GM19468 (cell line): ENCODE data around the gene TTC9.

ENCODE experiments used
- ATAC-seq: cut with Tn5 transposase; IDR thresholded peaks from one replicate; pipeline ENCODE4 v1.9.1; 2021; ENCODE audit warnings: mild to moderate bottlenecking, moderate library complexity, moderate number of reproducible peaks; ENCODE audit not compliant: unreplicated experiment; ENCODE audit errors: extremely low read depth

TTC9 gene

DNA sequence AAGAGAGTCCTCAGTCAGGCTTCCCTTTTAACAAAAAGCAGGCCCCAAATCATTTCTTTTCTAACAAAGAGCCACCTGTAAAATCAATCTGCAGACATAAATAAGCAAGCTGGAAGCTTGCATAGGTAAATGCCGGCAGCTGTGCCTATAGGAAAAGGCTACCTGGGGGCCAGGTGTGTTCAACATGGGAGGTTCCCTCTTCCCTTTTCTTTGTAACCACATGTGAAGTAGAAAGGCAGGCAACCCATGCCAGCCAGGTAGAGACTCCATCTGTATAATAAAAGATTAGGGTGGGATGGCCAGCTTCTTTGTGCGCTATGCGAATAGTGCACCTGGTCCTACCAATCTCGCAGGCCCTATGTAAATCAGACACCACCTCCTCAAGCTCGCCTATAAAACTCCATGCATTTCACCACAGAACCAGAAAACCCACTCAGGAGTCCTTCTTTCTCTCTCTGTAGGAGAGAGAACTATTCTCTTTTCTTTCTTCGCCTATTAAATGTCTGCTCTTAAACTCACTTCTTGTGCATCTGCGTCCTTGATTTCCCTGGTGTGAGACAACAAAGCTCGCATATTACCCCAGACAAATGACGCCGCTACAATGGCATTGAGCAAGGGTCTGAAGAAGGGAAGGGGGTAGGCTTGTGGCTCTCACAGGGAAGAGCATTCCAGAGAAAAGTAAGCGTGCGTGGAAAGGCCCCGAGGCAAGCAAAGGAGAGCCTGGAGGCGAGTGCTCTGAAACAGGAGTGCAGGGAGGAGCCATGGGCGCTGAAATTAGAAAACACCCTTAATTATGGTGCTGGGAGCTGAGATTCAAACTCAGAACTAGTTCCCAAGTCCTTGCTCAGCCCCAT lies 67.2 kb downstream of the TTC9 start:
- no peak for ATAC-seq

DNA sequence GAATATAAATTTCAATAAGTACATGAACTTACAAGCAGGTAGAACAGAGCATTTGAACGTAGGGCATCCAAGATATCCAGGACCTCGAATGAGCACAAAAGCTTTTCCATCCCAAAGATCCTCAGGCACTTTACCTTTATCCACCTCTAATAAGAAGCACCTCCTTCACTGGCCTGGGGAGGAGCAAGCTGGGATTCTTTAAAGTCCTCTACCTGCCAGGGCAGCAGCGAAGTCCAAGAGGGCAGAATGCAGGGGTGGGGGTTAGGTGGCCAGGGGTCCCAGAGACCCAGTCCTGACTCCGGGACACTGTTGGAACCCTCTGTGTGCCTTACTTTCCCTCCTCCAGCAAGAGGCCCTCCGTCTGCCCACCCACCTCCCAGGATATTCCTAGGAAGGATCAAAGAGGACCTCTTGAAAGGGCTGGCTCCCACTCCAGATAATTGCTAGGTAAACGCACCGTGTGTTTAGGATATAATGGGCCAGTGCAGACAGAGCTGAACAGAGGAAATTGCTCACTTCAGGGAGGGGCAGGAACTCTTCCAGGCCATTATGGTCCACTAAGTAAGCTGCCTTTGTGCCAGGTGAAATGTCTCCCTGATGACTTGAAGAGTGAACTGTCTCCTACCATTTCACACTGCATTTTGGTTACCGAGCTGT lies 68.1 kb downstream of the TTC9 start:
- no peak for ATAC-seq

DNA sequence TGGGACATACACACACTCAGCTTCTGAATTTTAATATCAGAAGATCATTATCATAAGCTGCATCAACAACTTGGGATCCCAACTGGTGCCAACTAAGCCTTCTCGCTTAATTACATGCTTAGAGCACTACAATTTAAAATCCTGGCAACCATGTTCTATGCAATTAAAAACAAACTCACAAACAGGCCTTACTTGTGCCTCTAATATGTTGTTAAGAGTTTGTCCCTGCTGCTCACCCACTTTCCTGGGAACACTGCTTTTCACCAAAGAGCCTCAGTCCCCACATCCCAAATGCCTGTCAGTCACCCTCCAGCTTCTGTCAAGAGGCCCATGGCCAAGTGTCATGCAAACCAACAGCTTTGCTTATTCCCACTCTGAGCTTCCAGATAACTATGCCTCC lies 69.7 kb downstream of the TTC9 start:
- ATAC-seq, result no peak

DNA sequence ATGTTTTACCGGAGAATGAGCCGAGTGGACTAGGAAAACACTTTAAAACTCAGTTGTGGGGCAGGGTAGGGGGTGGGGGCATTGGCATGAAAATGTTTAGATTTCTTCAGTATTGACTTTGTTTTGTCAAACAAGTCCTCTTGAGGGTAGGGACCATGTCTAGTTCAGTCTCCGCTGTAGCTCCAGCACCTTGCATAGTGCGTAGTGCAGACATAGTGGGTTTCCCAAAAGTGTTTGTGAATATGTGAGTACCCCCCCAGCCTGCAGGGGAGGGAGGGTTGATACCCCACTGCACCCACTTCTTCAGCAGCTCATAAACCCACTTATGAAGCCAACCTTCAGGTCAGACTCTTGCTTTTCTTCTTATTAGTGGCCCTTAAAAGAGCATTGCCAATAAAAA lies 71.4 kb downstream of the TTC9 start:
- ATAC-seq, result no peak

DNA sequence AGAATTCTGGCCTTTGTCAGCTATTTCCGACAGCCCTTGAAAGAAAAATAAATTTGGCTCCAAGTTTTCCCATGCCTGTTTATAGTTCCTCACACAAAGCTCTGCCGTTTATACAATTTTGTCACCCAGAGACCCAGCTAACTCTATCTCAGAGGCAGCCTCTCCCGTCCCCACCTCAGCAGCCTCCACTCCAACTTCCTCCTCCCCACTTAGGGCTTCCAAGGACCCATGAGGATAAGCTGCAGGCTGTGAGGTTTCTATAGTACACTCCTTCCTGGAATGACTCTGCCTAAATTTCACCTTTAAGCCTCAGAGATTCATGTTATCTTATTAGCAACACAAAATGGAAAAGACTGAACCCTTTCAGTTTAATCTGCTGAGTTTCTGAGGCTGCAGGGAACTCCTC lies 71.8 kb downstream of the TTC9 start:
- no peak for ATAC-seq

DNA sequence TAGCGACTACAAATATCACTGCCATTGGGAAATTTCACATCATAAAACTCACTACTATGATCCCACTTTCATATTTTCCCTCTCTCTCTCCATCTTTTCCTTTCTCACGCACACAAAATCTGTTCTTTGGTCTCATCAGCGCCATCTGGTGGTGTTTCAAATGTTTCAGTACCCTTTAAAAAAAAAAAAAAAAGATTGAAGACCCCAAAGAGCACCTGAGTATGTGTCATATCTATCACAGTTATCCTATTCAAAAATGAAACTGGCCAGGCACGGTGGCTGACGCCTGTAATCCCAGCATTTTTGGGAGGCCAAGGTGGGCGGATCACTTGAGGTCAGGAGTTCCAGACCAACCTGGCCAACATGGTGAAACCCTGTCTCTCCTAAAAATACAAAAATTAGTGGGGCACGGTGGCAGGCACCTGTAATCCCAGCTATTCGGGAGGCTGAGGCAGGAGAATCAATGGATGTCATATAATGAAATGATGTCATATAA lies 72.4 kb downstream of the TTC9 start:
- no peak for ATAC-seq

DNA sequence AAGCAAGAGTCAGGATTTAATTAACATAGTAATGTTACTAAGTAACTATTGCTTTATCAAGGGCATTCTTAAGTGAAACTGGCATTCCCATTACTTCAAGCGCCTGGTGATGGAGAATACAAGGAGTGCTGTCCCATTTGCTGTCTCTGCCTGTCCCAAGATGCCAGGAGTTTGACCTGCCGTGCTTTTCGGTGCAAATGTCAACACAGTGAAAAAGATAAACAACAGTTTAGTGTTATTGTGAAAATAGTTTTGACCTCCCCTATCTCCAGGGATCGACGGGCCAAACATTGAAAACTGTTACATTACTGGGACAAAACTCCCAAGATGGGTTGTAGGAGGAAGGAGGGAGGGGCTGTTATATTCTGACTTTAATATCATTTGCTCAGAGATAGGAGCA lies 74.8 kb downstream of the TTC9 start:
- ATAC-seq, result no peak

DNA sequence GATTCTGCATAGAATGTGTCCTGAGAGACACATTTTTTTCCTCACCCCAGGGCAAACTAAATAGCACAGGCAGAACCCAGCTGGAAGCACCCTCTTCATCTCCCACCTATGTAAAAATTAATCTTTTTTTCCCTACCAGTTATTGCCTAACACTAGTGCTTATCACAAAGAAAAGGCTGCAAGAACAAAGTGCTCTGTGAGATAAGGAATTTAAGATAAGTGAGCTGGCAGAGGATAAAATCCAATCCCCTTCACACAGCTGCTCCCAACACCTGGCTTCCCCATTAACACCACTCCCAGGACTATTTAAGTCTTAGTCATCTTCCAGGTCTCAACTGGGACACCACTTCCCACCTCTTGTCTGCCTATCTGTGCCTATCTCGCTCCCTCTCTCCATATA lies 75.2 kb downstream of the TTC9 start:
- no peak for ATAC-seq

DNA sequence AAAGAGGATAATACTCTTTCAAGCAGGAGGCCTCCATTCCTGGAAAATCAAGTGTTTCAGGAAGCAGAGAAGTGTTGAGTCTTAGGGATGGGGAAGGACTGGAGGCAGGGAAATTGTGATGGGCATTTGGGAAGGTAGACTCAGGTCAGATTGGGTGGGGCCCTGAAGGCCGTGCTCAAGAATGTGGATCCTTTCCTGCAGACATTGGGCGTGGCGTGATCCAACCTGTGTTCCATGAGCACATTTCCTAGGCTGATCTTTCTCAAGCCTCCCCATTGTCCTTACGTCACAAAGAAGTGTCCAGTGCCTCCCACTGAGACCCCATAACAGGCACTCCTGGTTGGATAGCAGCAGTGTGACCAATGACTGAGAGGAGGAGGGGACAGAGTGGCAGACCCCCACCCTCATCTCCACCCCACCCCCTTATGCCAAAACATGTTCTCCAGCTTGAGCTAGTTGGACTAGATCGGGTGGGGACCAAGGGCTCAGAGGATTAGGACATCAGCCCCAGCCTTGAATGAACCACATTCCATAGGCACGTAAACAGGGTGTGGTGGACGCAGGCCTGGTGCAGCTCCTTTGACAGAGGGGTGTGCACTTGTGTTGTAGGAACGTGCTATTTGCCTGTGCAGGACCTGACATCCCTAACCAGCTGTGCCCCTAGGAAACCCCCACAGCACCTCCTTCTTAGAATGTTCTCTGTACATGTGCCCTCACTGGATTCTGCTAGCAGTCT lies 76.8 kb downstream of the TTC9 start:
- ATAC-seq, result no peak

DNA sequence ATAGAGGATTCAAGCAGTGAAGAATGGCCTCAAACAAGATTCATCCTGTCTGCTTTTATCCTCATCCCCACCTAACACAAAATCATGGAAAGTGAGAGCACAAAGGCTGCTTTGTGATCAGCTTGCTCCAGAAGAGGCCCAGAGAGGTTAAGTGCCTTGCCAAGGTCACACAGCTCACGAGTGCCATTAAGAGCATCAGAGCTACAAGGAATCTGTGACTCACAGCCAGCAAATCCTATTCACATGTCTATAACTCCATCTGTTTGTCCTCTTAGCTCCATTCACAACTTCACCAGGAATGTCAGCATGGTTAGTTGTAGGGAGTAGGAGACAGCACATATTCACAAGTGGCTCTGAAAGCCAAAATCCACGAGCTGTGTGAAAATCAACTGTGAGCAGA lies 79.8 kb downstream of the TTC9 start:
- ATAC-seq, result no peak

DNA sequence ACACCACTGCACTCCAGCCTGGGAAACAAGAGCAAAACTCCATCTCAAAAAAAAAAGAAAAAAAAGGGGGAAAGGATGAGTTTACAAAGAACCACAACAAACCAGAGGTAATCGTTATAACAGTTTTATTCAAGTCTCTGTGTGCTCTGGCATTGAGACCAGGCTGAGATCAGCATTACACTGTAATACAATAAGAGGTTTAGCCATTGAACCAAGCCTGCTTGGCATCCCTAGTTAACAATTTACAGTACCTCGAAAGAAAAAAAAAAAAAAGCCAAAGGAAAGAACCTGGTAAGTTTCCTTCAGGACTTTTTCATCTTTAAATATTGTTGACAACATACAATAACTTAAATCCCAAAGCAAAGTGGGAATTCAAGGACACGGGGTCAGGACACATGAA lies 80.7 kb downstream of the TTC9 start:
- ATAC-seq, result no peak

DNA sequence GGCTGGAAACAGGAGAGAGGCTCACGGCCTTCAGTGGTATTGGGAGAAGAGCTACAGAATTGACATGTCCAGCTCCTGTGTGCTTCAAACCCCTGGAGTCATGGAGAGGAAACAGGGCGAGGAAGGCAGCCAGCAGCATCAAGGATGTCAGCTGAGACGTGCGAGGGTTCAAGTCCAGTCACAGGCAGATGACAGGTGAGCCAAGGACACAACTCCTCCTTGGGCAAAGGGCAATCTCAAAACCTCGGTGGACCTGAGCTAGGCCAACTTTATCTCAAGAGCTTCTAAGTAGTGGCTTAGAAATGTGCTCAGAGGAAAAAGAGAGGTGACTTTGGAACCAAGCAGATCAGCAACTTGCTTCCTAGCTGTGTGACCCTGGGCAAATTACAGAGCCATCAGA lies 81.6 kb downstream of the TTC9 start:
- no peak for ATAC-seq

DNA sequence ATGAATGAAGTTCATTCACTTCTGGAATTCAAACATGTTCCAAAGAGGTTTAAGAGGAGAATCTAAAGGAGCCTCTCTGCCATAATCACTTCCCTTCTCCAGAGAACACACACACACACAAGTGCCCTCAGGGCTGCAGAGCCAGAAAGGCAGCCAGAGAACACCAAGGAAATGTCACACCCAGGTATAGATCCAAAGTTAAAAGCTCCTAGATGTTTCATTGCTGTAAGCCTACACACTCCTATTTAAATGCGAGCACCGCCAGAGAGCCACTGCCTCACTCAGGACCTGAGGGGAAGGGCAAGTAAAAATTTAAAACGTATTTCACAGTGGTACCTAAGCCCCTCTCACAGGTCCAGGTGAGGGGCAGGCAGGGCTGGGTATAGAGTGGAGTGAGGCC lies 82.4 kb downstream of the TTC9 start:
- no peak for ATAC-seq

DNA sequence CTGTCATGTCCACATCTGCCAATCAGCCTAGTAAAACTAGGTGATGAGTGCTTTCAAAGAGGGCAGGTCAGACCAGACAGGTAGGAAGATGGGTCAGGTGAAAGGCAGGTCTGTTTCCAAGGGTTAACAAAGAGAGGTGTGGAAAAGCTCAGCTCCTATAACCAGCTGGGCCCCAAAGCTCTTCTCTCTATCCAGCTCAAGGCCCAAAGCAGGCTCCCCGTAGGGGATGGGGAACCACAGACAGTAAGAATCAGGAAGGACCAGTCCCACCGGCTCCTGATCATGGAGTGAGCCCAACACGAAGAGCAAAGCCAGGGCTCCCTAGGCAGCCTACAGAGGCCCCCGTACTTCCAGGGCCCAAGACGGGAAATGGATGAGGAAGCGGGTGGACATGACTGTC lies 83.2 kb downstream of the TTC9 start:
- ATAC-seq, result no peak
